Measurements from ENCODE around the gene APLP2. TPM values are rescaled to one million over a fixed set of nuclear protein-coding genes. Genes with fewer than 3 reads are reported as not detected.

Gene APLP2
- total RNA-seq, 1 experiment from 2014 or later: 345 TPM

- no peak for TF ChIP-seq ZNF396 (CRISPR knock-in tag; IDR thresholded peaks at IDR 0.05; ENCODE audit: borderline replicate concordance)
- TF ChIP-seq STAT6 (CRISPR knock-in tag; conservative IDR thresholded peaks at IDR 0.05; ENCODE audit: low read depth): no peak
- TF ChIP-seq PRRX2 (CRISPR knock-in tag; IDR thresholded peaks at IDR 0.05): no peak
- no peak for TF ChIP-seq MAX (CRISPR knock-in tag; IDR thresholded peaks at IDR 0.05)
- no peak for TF ChIP-seq ZBTB43 (CRISPR knock-in tag; IDR thresholded peaks at IDR 0.05)
- no peak for TF ChIP-seq ELF4 (CRISPR knock-in tag; IDR thresholded peaks at IDR 0.05; ENCODE audit: low read depth)
- no peak for TF ChIP-seq NR1H2 (CRISPR knock-in tag; IDR thresholded peaks at IDR 0.05)
- peaks cover 4% of the 10 kb centered on the region; the same call in 1 of the 2 replicates for H3K9me3 Mint-ChIP-seq
- ATAC-seq: no peak
- H3K4me3 Mint-ChIP-seq: no peak overlapping the region
- H3K36me3 Mint-ChIP-seq: peaks cover 81% of the 10 kb centered on the region
- H3K27ac Mint-ChIP-seq: peak overlapping the region; percentile 34; the same call in 1 of the 2 replicates
- DNase-seq (ENCODE audit: low spot score): no peak
- CTCF ChIA-PET: interaction anchor here (2.1 kb wide), 1 partner anchor 8 kb away, joined by 11 read pairs; no protein-coding TSS in a partner anchor
- H3K27me3 Mint-ChIP-seq (ENCODE audit: low read depth): no peaks in the 10 kb centered on the region
- POLR2A ChIA-PET: no interaction called here
- no peaks in the 10 kb centered on the region for H3K4me1 Mint-ChIP-seq
Measured at GRCh38 chr11:130137999-130138398, 68.3 kb downstream of the APLP2 start.

GRCh38 chr11:130139401-130139800, 69.7 kb downstream of the APLP2 start:
- DNase-seq (ENCODE audit: low spot score) (no peak), ATAC-seq (no peak)
- no peaks in the 10 kb centered on the region for H3K4me1 Mint-ChIP-seq
- CTCF ChIA-PET: no interaction called here
- no peaks in the 10 kb centered on the region for H3K27me3 Mint-ChIP-seq (ENCODE audit: low read depth)
- H3K9me3 Mint-ChIP-seq: no peaks in the 10 kb centered on the region
- POLR2A ChIA-PET: no interaction called here
- no peak overlapping the region for H3K4me3 Mint-ChIP-seq
- no peak overlapping the region for H3K27ac Mint-ChIP-seq
- peaks cover 78% of the 10 kb centered on the region for H3K36me3 Mint-ChIP-seq
- TF ChIP-seq MXD4 (CRISPR knock-in tag; IDR thresholded peaks at IDR 0.05; ENCODE audit: borderline replicate concordance) (no peak), USF1 (CRISPR knock-in tag; IDR thresholded peaks at IDR 0.05) (no peak), PRRX2 (CRISPR knock-in tag; IDR thresholded peaks at IDR 0.05) (no peak), MYBL2 (CRISPR knock-in tag; IDR thresholded peaks at IDR 0.05) (no peak), ZNF512 (CRISPR knock-in tag; IDR thresholded peaks at IDR 0.05; ENCODE audit: borderline replicate concordance) (no peak), HMGXB4 (CRISPR knock-in tag; IDR thresholded peaks at IDR 0.05) (no peak), NFATC4 (CRISPR knock-in tag; IDR thresholded peaks at IDR 0.05) (no peak), ZNF416 (CRISPR knock-in tag; IDR thresholded peaks at IDR 0.05) (no peak), ATF6 (CRISPR knock-in tag; IDR thresholded peaks at IDR 0.05) (no peak), CTCF (IDR thresholded peaks at IDR 0.05) (no peak), ZNF671 (CRISPR knock-in tag; IDR thresholded peaks at IDR 0.05) (no peak), CREM (CRISPR knock-in tag; IDR thresholded peaks at IDR 0.05) (no peak), MLX (CRISPR knock-in tag; IDR thresholded peaks at IDR 0.05) (no peak), CBFB (CRISPR knock-in tag; IDR thresholded peaks at IDR 0.05; ENCODE audit: low read depth) (no peak)

All from WTC11 (cell line).